Measurements from ENCODE around the gene CENPP.

CENPP gene

DNA sequence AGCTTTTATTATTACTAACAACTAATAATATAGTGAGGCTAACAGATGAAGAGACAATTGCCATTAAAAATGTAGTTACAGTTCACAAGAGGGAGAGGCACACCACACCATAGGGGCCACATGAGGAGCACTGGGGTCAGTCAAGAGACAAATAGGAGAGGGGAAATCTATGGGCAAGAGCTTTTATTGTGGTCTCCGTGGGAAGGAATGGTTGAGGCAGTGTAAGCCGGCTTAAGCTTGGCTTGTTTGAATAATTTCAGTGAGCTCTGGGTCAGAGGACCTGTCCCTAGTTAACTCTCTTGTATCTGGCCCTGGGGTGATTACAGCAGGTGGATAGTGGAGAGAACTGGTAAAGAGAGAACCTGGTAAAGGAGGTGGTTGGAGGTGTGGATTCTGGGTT, 43.3 kb downstream of the CENPP start:
- no peak for DNase-seq (ENCODE audit: low read depth)
- no peak overlapping the region for H3K4me3 ChIP-seq (ENCODE audit: low read depth, low read length)

DNA sequence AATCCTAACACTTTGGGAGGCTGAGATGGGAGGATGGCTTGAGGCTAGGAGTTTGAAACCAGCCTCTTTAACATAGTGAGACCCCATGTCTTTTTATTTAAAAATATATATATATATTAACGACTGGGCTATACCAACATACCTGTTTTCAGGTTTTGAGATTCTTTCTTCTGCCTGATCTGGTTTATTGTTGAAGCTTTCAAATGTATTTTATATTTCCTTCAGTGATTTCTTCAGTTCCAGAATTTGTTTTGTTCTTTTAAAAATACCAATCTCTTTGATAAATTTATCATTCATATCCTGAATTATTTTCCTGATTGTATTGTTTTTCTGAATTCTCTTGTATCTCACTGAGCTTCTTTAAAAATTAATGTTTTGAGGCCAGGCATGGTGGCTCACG, 47.4 kb downstream of the CENPP start:
- no peak for DNase-seq (ENCODE audit: low read depth)
- no peak overlapping the region for H3K4me3 ChIP-seq (ENCODE audit: low read depth, low read length)

DNA sequence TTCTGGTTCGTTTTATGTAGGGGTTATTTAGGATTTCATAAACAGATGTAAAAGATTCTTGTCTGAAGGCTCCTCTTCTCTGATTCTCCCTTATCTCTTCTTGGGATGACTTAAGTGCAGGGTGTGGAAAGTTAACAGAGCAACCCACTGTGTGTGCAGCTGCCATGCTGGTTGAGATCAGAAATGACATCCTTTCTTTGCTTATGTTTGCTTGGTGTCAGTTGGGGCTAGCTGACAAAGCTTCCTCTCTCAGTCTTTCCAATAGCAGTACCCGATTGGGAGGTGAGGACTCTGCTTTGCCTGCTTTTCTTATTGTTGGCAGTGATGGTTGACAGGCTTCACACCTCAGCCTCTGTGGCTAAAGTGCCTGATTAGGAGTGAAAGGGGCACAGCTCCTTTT, 52.1 kb downstream of the CENPP start:
- no peak overlapping the region for H3K4me3 ChIP-seq (ENCODE audit: low read depth, low read length)
- no peak for DNase-seq (ENCODE audit: low read depth)

DNA sequence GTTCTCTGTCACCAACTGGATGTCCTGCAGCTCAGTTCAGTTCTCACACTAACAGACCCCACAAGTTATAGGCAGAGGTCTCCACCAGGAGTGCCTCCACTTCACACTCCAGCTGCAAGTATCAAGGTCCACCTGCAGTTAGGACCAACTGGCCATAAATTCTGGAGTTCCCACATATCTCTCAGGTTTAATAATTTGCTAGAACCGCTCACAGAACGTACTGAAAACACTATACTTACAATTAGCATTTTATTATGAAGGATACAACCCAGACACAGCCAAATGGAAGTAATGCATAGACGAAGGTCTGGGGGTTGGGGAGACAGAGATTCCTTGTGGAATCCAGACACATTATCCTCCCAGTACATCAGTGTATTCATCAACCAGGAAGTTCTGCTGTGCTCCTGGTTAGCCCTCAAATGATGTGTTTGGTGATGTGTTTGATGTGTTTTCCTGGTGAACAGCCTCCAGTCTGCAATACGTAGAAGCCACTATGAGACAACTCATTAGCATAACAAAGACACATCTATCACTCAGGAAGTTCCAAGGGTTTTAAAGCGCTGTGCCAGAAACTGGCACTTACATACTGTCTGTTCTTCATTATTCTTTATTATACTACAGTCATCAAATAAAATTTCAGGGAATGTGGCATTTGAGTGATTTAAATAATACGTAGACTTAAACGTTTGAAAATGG, 53.3 kb downstream of the CENPP start:
- peak; percentile 14 for DNase-seq (ENCODE audit: low read depth)
- no peak overlapping the region for H3K4me3 ChIP-seq (ENCODE audit: low read depth, low read length)

DNA sequence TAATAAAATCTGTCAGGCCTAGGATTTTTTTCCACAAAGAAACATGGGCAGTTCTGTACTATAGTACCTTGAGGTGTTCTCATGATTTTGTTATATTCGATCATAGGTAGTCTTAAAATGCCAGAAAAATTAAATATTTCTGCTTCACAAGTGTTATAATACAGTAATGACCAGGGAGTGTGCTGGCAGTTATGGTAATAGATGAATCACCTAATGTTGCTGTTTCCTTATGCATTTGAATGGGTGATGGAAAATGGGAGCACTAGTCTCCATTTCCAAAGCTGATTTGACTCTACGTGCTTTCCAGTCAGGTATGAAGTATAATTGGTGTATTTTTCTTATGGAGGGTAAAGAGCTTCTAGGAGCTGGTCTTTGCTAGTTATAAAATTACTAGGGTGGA, 54.9 kb downstream of the CENPP start:
- H3K4me3 ChIP-seq (ENCODE audit: low read depth, low read length) = no peak overlapping the region
- DNase-seq (ENCODE audit: low read depth) = no peak

DNA sequence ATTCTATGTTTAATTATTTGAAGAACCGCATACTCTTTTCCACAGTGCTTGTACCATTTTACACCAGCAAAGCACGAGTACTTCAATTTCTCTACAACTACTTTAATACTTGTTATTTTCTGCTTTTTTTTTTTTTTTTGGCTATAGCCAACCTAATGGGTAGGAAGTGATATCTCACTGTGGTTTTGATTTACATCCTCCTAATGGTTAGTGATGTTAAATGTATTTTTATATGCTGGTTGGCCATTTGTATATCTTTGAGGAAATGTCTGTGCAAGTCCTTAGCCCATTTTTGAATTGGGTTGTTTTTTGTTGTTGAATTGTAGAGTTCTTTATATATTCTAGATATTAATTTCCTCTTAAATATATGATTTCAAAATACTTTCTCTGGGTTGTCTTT, 56.0 kb downstream of the CENPP start:
- no peak overlapping the region for H3K4me3 ChIP-seq (ENCODE audit: low read depth, low read length)
- DNase-seq (ENCODE audit: low read depth) = no peak

DNA sequence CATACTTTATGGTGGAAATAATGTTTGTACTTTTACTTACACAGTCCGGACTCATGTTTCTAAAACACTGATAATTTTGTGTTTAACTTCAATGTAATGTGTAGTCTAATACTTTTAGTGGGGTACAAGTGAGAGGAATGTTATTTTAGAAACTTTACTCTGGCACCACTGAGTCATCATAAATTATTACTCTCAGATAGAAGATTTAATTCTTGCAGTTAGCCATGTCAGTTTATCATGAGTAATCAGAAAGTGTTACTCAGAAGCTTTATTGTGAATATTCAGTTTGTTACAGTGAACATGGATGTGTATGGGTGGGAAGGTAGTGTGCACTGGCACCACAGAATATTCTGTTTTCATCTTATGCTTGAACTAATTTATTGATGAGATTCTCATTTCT, 58.6 kb downstream of the CENPP start:
- DNase-seq (ENCODE audit: low read depth) = no peak
- H3K4me3 ChIP-seq (ENCODE audit: low read depth, low read length) = no peak overlapping the region

DNA sequence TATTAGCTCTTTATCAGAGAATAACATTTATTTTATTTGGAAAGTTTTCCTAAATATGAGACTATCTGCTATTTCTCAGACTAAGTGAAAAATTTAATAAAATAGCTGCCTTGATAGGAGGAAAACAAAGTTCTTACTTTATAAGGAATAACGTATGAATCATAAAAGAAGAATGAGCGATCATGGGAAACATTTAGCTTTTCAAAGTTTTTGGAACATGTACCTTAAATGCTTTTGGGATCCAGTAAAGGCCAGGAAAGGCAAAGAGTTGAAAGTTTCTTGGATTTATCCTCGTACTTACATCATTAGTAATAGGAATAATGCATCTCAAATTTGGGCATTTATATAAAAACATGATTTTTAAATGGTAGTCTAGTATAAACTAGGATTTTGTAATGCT, 59.2 kb downstream of the CENPP start:
- DNase-seq (ENCODE audit: low read depth) = no peak

DNA sequence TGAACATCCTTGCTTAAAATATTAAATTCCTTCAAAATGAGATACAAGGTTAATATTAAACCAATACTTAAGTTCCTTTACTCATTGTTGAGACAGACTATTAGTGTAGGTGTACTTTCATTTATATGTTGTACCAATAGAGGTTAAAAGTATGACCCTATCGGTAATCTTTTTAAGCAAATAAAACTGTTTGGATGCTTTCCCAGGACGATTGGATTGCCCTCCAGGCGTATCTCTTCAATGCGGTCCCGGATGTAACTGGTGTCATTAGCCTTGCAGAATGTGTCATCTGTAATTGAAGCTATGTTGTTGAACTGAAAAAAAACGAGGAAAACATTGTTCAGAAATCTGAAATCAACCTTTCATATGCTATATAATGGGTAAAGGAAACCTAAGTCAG, 59.7 kb downstream of the CENPP start:
- H3K4me3 ChIP-seq (ENCODE audit: low read depth, low read length) = no peak overlapping the region
- DNase-seq (ENCODE audit: low read depth) = no peak

More for the DNA sequence above, 59.2 kb downstream of the CENPP start:
- H3K4me3 ChIP-seq (ENCODE audit: low read depth, low read length) = no peak overlapping the region

DNA sequence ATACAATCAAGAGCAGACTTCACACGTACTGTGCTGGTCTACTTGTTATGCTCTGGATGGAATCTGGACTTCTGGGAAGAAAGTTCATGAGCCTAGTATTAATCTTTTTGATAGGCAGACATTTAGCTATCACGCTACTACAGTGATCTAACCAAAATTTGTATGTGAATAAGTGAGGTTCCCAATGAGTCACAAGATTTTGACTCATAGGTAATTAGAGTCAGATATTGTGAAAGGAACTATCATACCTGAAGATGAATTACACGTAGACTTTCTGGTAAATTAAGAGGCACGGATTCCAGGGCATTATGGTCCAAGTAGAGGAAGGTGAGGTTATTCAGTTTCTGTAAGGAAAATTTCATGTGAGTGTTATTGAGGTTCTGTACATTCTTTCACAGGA, 60.2 kb downstream of the CENPP start:
- no peak for DNase-seq (ENCODE audit: low read depth)
- no peak overlapping the region for H3K4me3 ChIP-seq (ENCODE audit: low read depth, low read length)

DNA sequence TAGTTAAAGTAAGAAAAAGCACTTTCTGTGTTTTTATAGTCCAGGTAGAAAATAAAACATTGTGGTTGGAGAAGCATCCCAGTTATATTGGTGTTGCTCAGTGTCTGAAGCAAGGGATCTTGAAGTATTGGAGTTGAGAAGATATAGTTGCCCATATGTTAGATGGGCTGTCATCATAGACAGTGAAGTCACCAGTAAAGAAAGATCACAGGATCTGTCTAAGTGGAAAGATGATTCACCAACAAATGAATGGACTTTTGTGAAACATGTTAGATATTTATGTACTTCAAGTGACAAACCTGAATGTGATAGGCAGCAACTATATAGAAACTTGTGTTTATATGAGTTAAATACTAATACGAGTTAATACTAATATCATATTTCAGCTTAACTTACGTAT, 66.9 kb downstream of the CENPP start:
- H3K4me3 ChIP-seq (ENCODE audit: low read depth, low read length) = no peak overlapping the region
- no peak for DNase-seq (ENCODE audit: low read depth)

DNA sequence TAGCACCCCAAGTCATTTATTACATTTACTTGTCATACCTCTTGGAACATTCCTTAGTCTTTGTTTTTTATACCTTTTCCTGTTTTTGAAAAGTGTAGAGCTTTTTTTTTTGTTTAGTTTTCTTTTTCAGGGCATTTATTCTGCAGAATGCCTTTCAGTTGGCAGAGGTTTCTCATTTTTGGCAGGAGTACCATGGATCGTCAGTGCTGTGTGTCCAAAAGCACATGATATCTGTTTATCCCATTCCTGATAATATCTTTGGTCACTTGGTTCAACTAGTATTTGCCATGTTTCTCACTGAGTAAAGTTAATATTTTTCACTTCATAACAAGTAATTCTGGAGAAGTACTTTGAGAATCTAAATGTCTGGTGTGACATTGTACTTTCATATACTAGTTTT, 67.9 kb downstream of the CENPP start:
- no peak for DNase-seq (ENCODE audit: low read depth)
- no peak overlapping the region for H3K4me3 ChIP-seq (ENCODE audit: low read depth, low read length)

DNA sequence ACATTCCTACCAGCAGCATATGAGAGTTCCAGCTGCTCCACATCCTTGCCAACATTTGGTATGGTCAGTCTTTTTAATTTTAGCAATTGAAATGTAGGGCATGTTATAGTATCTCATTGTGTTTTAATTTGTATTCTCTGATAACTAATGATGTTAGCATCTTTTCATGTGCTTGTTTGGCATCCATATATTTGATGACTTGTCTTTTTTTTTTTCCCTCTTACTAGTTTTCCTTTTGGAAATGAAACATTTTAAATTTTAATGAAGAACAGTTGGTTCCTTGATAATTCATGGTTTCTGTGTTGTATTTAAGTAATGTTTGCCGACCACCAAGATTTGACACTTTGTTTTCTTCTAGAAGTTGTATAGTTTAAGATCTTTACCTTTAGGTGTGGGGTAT, 69.9 kb downstream of the CENPP start:
- no peak overlapping the region for H3K4me3 ChIP-seq (ENCODE audit: low read depth, low read length)
- DNase-seq (ENCODE audit: low read depth) = no peak

DNA sequence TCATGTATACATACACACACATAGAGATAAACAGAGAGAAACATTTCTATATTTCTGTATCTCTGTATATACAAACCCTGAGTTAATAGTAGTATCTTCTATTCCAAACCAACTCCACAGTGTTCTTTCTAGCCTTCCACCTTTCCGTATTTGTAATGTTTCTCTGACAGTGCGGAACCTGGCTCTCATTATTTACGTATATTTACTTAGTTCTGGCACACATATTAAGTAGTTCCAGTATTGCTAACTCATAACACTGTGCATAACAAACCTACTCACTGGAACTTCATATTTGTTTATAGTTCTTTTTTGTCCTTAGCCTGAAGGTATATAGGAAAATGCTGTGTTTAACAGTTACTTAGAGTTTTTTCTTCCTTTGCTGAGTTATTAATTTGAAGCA, 72.1 kb downstream of the CENPP start:
- no peak for DNase-seq (ENCODE audit: low read depth)
- H3K4me3 ChIP-seq (ENCODE audit: low read depth, low read length) = no peak overlapping the region

DNA sequence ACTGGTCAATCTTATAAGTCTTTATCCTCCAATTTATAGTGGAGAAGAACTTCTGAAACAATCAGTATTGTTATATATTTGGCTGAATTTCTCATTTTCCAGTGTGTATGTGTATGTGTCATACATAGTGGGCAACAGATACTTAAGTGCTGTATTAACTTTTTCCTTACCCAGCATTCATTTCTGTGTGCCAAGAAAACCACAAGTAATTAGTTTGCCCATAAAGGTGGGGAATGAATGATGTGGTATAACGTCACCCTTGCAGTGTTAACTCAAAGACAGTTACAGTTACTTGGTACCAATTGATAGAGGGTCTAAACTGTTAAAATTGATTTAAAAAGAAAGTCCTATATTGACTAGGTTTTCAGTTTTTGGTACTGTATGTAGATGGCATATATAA, 76.6 kb downstream of the CENPP start:
- DNase-seq (ENCODE audit: low read depth) = no peak
- H3K4me3 ChIP-seq (ENCODE audit: low read depth, low read length) = no peak overlapping the region

DNA sequence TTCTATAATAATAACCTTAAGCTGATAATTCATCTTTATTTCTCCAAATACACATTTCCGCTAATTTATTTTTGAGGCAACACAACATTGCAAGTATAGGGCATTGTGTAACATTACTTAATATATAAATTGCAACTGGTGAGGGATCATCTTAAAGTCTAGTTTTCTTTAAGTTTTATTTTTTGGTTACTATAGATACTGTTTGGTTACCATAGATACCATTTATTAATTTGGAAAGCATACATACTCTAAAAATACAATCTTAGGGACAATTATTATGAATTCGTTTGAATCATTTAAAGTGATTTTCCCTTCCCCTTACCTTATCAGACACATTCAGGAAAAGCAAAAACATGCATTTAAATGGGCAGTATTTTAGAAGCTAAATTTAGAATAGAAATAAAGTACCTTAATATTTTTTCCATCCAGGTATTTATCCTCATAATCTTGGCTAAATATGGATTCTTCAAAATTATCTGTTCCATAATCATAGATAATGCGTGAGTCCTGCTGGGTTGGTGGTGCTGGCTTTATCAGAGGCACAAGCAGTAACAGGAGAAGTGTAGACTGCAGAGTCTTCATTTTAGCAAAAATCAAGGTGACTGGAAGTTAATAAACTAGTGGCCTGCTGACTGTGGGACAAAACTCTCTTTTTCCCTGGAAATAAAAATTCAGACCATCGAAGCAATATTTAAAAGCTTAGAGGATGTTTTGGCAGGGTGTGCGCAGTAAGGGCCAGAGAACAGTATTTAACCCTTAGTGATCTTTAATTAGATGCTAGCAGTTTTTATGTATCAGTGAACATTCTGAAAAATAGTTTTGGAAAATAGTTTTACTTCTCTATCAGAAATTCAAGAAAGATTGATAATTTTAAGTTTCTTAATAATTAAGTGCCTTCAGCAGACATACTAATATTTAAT, 77.3 kb downstream of the CENPP start:
- no peak overlapping the region for H3K4me3 ChIP-seq (ENCODE audit: low read depth, low read length)
- no peak for DNase-seq (ENCODE audit: low read depth)

DNA sequence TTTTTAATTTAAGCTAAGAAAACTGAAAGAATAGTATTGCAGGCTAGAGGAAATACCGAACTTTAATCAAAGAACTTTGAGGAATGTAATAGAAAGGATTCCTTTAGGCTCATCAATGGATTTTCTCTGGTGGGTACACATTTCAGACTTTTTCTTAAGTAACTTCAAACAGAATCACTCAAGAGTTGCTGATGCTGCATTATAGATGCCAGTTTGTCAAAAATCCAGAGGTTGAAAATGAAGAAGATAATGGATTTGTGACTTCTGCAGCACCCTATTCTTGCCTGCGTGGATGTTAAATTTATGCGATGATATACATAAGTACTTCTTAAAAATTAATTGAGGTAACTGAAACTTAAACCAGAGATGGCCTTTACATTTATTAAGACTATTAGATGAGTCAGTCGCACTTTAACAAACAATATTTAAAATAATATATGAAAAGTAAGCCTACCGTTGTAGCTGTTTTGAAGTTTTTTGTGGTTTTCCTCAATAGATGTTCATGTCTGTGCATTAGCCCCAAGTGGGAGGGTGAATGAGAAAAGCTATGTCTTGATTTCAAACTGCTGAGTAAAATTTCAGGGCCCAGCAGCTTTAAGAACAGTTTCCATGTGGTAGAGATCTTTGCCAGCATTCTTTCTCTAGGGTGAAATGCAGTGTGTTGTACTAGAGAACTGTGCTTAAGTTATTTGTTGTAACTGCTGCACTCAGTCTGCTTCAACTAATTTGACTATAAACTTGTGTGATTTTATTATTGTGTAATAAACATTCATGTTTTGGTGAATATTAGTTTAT, 78.5 kb downstream of the CENPP start, which contains the start of gene OGN:
TSS of gene OGN (minus strand) at position 537 of the 795 bp plus-strand sequence. CDS start 1,171 bp downstream, outside the sequence.
- H3K4me3 ChIP-seq (ENCODE audit: low read depth, low read length) = no peak within 1 kb of the TSS
- DNase-seq (ENCODE audit: low read depth) = no peak

DNA sequence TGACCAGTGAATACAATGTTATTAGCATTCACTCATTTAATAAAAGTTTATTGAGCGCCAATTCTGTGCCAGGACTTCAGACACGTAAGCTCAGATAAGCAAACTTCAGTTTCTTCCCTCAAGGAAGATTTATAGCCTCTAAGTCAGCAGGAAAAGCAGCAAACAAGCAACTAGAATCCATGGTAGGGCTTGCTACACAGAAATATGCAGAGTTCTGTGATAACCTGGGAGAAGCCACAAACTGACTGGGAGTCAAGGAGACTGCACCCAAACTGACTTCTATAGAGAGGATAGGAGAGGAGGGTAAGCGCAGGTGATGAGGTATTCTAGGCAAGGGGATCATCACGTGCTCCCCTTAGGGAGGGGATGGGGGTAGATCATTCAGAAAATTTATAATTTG, 80.1 kb downstream of the CENPP start:
- H3K4me3 ChIP-seq (ENCODE audit: low read depth, low read length) = no peak overlapping the region
- no peak for DNase-seq (ENCODE audit: low read depth)

DNA sequence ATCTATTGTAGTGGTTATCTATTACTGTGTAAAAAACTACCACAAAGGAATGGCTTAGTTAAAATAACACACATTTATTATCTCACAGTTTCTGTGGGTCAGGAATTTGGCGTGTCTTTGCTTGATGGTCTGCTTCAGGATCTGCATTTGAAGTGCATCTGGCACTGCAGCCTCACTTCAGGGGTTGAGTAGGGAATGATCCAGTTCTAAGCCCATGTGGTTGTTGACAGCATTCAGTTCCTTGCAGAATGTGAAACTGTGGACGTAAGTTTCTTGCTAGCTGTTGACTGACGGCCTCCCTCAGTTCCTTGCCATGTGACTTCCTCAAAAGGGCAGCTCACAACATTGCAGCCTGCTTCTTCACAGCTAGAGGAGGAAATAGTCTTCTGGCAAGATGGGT, 80.7 kb downstream of the CENPP start:
- DNase-seq (ENCODE audit: low read depth) = no peak
- H3K4me3 ChIP-seq (ENCODE audit: low read depth, low read length) = no peak overlapping the region

DNA sequence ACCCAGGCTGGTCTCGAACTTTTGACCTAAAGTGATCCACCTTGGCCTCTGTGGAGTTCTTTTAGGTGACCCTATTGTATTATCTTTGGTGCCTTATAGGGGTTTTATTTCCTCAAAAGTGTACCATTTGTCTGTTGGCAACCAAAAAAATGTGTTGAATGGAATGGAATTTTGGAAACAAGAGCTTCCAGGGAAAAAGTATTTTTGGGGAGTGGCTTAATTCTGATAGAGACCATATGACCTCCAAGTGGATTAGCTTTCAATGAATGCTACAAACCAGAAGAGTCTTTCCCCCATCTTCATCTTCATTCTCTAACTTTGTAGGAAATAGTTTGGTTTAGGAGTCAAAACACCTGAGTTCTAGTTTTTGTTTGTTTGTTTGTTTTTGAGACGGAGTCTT, 82.1 kb downstream of the CENPP start:
- H3K4me3 ChIP-seq (ENCODE audit: low read depth, low read length) = no peak overlapping the region
- no peak for DNase-seq (ENCODE audit: low read depth)

Measured in skeletal muscle cell (primary cell).